Type B pancreatic cell (in vitro differentiated cells): Measurements from ENCODE around the gene MICALL1. TPM values are rescaled to one million over a fixed set of nuclear protein-coding genes. Genes with fewer than 3 reads are reported as not detected.

Experiments
- DNase-seq: peaks from one replicate; pipeline ENCODE4 v3.0.0; 2021; ENCODE audit warnings: mixed read lengths; ENCODE audit not compliant: unreplicated experiment; ENCODE audit errors: extremely low spot score
- H3K27ac Mint-ChIP-seq: 2 replicates; pipeline ENCODE4 v1.8.0; 2021; ENCODE audit warnings: mild to moderate bottlenecking, mixed read lengths
- H3K27me3 Mint-ChIP-seq: 2 replicates; pipeline ENCODE4 v1.8.0; 2021; ENCODE audit warnings: mixed read lengths
- H3K36me3 Mint-ChIP-seq: 2 replicates; pipeline ENCODE4 v1.8.0; 2021; ENCODE audit warnings: mixed read lengths
- H3K4me1 Mint-ChIP-seq: one replicate; pipeline ENCODE4 v1.8.0; 2021; ENCODE audit warnings: mixed read lengths; ENCODE audit not compliant: unreplicated experiment
- H3K4me3 Mint-ChIP-seq: 2 replicates; pipeline ENCODE4 v1.8.0; 2021; ENCODE audit warnings: mild to moderate bottlenecking, mixed read lengths
- H3K9me3 Mint-ChIP-seq: 2 replicates; pipeline ENCODE4 v1.8.0; 2021; ENCODE audit warnings: mixed read lengths
- CTCF ChIP-seq: fragments of 200-600 bp; sonication (generic); conservative IDR thresholded peaks from 2 replicates; pipeline ENCODE4 v1.5.0; 2021; ENCODE audit warnings: antibody characterized with exemption, mild to moderate bottlenecking
- total RNA-seq: library from RNA; stranded (reverse); gene quantifications from 2 replicates; pipeline ENCODE4 v1.2.1, GENCODE V29; 2021; ENCODE audit warnings: low replicate concordance

The MICALL1 gene
- total RNA-seq, 1 donor from 2014 or later: 56.5 TPM

GRCh38 chr22:37893583-37893983 is 12.5 kb upstream of the MICALL1 start:
- no peak for DNase-seq
- no peak for TF ChIP-seq CTCF
- peaks cover 42% of the 10 kb centered on the region for H3K4me1 Mint-ChIP-seq
- peak overlapping the region; percentile 94 for H3K27ac Mint-ChIP-seq
- peaks cover 10% of the 10 kb centered on the region for H3K36me3 Mint-ChIP-seq
- H3K9me3 Mint-ChIP-seq: no peaks in the 10 kb centered on the region
- peak overlapping the region; percentile 55 for H3K4me3 Mint-ChIP-seq
- no peaks in the 10 kb centered on the region for H3K27me3 Mint-ChIP-seq

- Mint-ChIP-seq H3K9me3 (no peaks in the 10 kb centered on the region), H3K27ac (peak overlapping the region; percentile 98), H3K4me1 (peaks cover 45% of the 10 kb centered on the region), H3K27me3 (no peaks in the 10 kb centered on the region), H3K36me3 (peaks cover 5% of the 10 kb centered on the region), H3K4me3 (peak overlapping the region; percentile 48)
- no peak for TF ChIP-seq CTCF
- no peak for DNase-seq
Observed at GRCh38 chr22:37894939-37895670, 11.0 kb upstream of the MICALL1 start.

GRCh38 chr22:37896181-37896592 is 9.9 kb upstream of the MICALL1 start:
- Mint-ChIP-seq H3K9me3 (no peaks in the 10 kb centered on the region), H3K4me1 (peaks cover 45% of the 10 kb centered on the region), H3K27me3 (no peaks in the 10 kb centered on the region), H3K36me3 (peaks cover 5% of the 10 kb centered on the region), H3K27ac (peak overlapping the region; percentile 98), H3K4me3 (peak overlapping the region; percentile 54)
- DNase-seq: no peak
- no peak for TF ChIP-seq CTCF

- DNase-seq: no peak
- Mint-ChIP-seq H3K27ac (peak overlapping the region; percentile 98), H3K27me3 (no peaks in the 10 kb centered on the region), H3K4me1 (peaks cover 45% of the 10 kb centered on the region), H3K9me3 (no peaks in the 10 kb centered on the region), H3K36me3 (peaks cover under 1% of the 10 kb centered on the region), H3K4me3 (no peak overlapping the region)
- TF ChIP-seq CTCF: no peak
Observed at GRCh38 chr22:37896939-37897338, 9.2 kb upstream of the MICALL1 start.

- Mint-ChIP-seq H3K27ac (peak overlapping the region; percentile 85), H3K4me3 (peak overlapping the region; percentile 9), H3K4me1 (peaks cover 43% of the 10 kb centered on the region), H3K9me3 (no peaks in the 10 kb centered on the region), H3K27me3 (no peaks in the 10 kb centered on the region), H3K36me3 (no peaks in the 10 kb centered on the region)
- no peak for DNase-seq
- TF ChIP-seq CTCF: no peak
Observed at GRCh38 chr22:37897807-37898206, 8.3 kb upstream of the MICALL1 start.
